Activated naive CD4-positive, alpha-beta T cell treated with anti-CD3 and anti-CD28 coated beads, Interleukin-2, amount 50 U/mL, for 24 hours (primary cell): Measurements from ENCODE around the gene MFSD1.

ENCODE experiments used
- H3K27ac Mint-ChIP-seq: one replicate; pipeline ENCODE4 v1.8.0; 2021; ENCODE audit warnings: mild to moderate bottlenecking, mixed read lengths
- H3K27me3 Mint-ChIP-seq: one replicate; pipeline ENCODE4 v1.8.0; 2021; ENCODE audit warnings: mixed read lengths
- H3K36me3 Mint-ChIP-seq: one replicate; pipeline ENCODE4 v1.8.0; 2021; ENCODE audit warnings: mixed read lengths
- H3K4me1 Mint-ChIP-seq: one replicate; pipeline ENCODE4 v1.8.0; 2021; ENCODE audit warnings: mixed read lengths
- H3K4me3 Mint-ChIP-seq: one replicate; pipeline ENCODE4 v1.8.0; 2021; ENCODE audit warnings: mild to moderate bottlenecking, mixed read lengths
- H3K9me3 Mint-ChIP-seq: one replicate; pipeline ENCODE4 v1.8.0; 2021; ENCODE audit warnings: mixed read lengths

The MFSD1 gene, protein sequence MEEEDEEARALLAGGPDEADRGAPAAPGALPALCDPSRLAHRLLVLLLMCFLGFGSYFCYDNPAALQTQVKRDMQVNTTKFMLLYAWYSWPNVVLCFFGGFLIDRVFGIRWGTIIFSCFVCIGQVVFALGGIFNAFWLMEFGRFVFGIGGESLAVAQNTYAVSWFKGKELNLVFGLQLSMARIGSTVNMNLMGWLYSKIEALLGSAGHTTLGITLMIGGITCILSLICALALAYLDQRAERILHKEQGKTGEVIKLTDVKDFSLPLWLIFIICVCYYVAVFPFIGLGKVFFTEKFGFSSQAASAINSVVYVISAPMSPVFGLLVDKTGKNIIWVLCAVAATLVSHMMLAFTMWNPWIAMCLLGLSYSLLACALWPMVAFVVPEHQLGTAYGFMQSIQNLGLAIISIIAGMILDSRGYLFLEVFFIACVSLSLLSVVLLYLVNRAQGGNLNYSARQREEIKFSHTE

DNA sequence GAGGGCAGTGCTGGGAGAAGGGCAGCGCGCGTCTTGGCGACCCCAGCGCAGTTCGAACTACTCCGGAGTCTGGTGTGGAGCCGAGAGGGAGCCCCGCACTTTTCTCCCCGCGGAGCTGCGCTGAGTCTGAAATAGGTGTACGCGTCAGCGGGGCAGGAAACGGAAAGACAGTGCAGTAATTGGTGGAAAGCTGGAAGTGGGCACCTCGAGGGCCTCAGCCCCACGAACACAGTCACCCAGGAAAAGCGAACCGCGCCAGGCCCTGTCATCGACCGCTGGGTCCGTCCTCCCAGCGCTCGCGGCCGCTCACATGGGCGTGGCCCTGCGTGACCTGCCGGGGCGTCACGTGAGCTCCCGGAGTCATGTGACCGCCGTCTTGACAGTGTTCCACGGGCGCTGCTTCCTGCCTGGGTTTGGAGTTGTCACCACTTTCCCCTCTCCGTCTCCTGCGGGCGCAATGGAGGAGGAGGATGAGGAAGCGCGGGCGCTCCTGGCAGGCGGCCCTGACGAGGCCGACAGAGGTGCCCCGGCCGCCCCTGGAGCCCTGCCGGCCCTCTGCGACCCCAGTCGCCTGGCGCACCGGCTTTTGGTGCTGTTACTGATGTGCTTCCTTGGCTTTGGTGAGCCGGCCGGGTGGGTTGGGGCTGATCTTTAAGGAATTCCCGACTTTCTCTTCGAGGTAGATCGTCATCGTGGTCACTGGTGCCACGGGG lies at the start of gene MFSD1:
TSS of gene MFSD1 (plus strand) at position 359 of the 713 bp plus-strand sequence. CDS start at position 458, 99 bp downstream.
- peaks cover 51% of the 10 kb centered on the region for H3K4me1 Mint-ChIP-seq
- H3K4me3 Mint-ChIP-seq, result peak within 1 kb of the TSS; percentile 90
- no peaks in the 10 kb centered on the region for H3K27me3 Mint-ChIP-seq
- peaks cover 2% of the 10 kb centered on the region for H3K36me3 Mint-ChIP-seq
- H3K9me3 Mint-ChIP-seq, result no peaks in the 10 kb centered on the region
- H3K27ac Mint-ChIP-seq, result peak within 1 kb of the TSS; percentile 89

DNA sequence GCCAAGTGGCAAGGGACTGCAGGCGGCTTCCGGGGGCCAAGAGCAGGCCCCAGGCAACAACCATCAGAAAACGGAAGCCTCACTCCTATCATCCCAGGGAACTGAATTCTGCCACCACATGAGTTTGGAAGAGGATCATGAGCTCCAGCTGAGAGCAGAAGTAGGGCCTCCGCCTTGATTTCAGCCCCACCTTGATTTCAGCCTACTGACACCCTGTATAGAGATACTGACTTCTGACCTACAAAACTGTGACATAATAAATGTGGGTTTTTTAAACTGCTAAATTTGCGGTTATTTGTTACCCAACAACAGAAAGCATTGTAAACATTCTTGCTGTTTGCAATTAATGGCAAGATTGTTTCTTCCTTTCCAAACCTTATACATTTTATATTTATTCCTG lies 48.0 kb upstream of the MFSD1 start:
- Mint-ChIP-seq H3K9me3 (no peaks in the 10 kb centered on the region), H3K27ac (no peak overlapping the region), H3K36me3 (peaks cover 4% of the 10 kb centered on the region)

GRCh38 chr3:158755421-158755820 lies 46.4 kb upstream of the MFSD1 start:
- Mint-ChIP-seq H3K4me1 (no peaks in the 10 kb centered on the region), H3K27me3 (no peaks in the 10 kb centered on the region), H3K4me3 (no peak overlapping the region), H3K9me3 (no peaks in the 10 kb centered on the region), H3K36me3 (no peaks in the 10 kb centered on the region), H3K27ac (no peak overlapping the region)

More for the DNA sequence above, 48.0 kb upstream of the MFSD1 start:
- Mint-ChIP-seq H3K4me1 (no peaks in the 10 kb centered on the region), H3K27me3 (no peaks in the 10 kb centered on the region), H3K4me3 (no peak overlapping the region)

DNA sequence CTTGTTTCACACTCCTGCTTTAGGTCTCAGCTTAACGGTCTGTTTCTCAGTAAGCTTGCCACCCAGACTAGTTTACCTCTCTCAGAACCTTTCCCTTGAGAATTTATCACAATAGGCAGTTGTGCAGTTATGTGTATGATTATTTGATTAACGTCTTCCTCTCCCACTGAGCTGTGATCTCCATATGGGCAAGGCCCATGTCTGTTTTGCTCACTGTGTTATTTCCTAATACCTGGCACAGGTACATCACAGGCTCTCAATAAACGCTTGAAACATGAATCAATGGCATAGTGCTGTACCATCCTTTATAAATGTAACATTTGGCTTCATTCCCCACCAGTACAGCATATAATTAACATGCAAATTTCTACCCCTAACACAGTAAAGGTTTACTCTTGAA lies 40.5 kb upstream of the MFSD1 start:
- Mint-ChIP-seq H3K4me1 (no peaks in the 10 kb centered on the region), H3K27ac (no peak overlapping the region), H3K4me3 (no peak overlapping the region), H3K27me3 (no peaks in the 10 kb centered on the region), H3K9me3 (no peaks in the 10 kb centered on the region), H3K36me3 (no peaks in the 10 kb centered on the region)

GRCh38 chr3:158762701-158763100 lies 39.2 kb upstream of the MFSD1 start:
- Mint-ChIP-seq H3K4me3 (no peak overlapping the region), H3K27ac (no peak overlapping the region), H3K9me3 (no peaks in the 10 kb centered on the region), H3K4me1 (no peaks in the 10 kb centered on the region), H3K36me3 (no peaks in the 10 kb centered on the region), H3K27me3 (no peaks in the 10 kb centered on the region)

DNA sequence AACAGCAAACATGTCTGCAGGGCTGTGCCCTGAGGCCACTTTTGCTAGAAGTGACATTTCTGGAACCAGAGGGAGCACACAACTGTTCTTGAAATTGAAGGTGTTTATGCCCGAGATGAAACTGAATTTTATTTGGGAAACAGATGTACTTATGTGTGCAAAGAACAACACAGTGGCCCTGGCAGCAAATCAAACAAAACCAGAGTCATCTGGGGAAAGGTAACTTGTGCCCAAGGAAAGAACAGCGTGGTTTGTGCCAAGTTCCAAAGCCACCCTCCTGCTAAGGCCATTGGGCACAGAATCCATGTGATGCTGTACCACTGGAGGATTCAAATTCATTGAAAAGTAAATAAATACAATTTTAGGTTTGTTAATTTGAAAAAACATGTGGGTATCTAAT lies 38.4 kb upstream of the MFSD1 start:
- no peaks in the 10 kb centered on the region for H3K4me1 Mint-ChIP-seq
- H3K4me3 Mint-ChIP-seq, result no peak overlapping the region
- H3K27ac Mint-ChIP-seq, result no peak overlapping the region
- H3K36me3 Mint-ChIP-seq, result no peaks in the 10 kb centered on the region
- no peaks in the 10 kb centered on the region for H3K9me3 Mint-ChIP-seq
- H3K27me3 Mint-ChIP-seq, result no peaks in the 10 kb centered on the region

GRCh38 chr3:158765518-158766205 lies 36.2 kb upstream of the MFSD1 start:
- no peak overlapping the region for H3K27ac Mint-ChIP-seq
- no peaks in the 10 kb centered on the region for H3K36me3 Mint-ChIP-seq
- no peak overlapping the region for H3K4me3 Mint-ChIP-seq
- no peaks in the 10 kb centered on the region for H3K9me3 Mint-ChIP-seq
- H3K27me3 Mint-ChIP-seq, result no peaks in the 10 kb centered on the region
- no peaks in the 10 kb centered on the region for H3K4me1 Mint-ChIP-seq

- no peaks in the 10 kb centered on the region for H3K27me3 Mint-ChIP-seq
- no peaks in the 10 kb centered on the region for H3K4me1 Mint-ChIP-seq
- no peaks in the 10 kb centered on the region for H3K36me3 Mint-ChIP-seq
- H3K9me3 Mint-ChIP-seq, result no peaks in the 10 kb centered on the region
- H3K27ac Mint-ChIP-seq, result no peak overlapping the region
- no peak overlapping the region for H3K4me3 Mint-ChIP-seq
Observed at GRCh38 chr3:158766364-158766763, 35.5 kb upstream of the MFSD1 start.

GRCh38 chr3:158768361-158768787 lies 33.5 kb upstream of the MFSD1 start:
- Mint-ChIP-seq H3K36me3 (no peaks in the 10 kb centered on the region), H3K27ac (no peak overlapping the region), H3K4me1 (no peaks in the 10 kb centered on the region), H3K27me3 (no peaks in the 10 kb centered on the region), H3K4me3 (no peak overlapping the region), H3K9me3 (no peaks in the 10 kb centered on the region)

GRCh38 chr3:158768881-158769543 lies 32.8 kb upstream of the MFSD1 start:
- Mint-ChIP-seq H3K36me3 (no peaks in the 10 kb centered on the region), H3K4me3 (no peak overlapping the region), H3K9me3 (no peaks in the 10 kb centered on the region), H3K4me1 (no peaks in the 10 kb centered on the region), H3K27me3 (no peaks in the 10 kb centered on the region), H3K27ac (no peak overlapping the region)

DNA sequence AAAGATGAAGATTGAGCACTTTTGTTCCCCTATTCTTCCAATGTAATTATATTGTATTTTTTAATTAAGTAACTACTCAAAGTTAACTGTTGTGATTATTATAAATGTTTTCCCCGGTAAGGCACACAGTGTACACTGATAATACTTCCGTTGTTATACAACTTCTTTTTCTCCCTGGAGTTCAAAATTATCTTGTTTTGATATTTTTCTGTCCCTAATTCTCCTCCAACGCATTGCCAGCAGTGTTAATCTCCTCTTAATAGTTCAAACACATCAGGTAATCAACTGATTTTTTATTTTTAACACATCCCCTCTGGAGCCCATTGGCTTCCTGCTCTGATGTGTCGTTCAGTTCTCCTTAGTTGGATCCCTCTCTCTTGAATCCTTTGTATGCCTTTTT lies 32.3 kb upstream of the MFSD1 start:
- Mint-ChIP-seq H3K9me3 (no peaks in the 10 kb centered on the region), H3K36me3 (no peaks in the 10 kb centered on the region), H3K4me3 (no peak overlapping the region), H3K4me1 (no peaks in the 10 kb centered on the region), H3K27ac (no peak overlapping the region), H3K27me3 (no peaks in the 10 kb centered on the region)

- Mint-ChIP-seq H3K4me1 (peaks cover under 1% of the 10 kb centered on the region), H3K4me3 (no peak overlapping the region), H3K36me3 (no peaks in the 10 kb centered on the region), H3K27ac (no peak overlapping the region), H3K27me3 (no peaks in the 10 kb centered on the region), H3K9me3 (no peaks in the 10 kb centered on the region)
Observed at GRCh38 chr3:158769952-158770740, 31.7 kb upstream of the MFSD1 start.

DNA sequence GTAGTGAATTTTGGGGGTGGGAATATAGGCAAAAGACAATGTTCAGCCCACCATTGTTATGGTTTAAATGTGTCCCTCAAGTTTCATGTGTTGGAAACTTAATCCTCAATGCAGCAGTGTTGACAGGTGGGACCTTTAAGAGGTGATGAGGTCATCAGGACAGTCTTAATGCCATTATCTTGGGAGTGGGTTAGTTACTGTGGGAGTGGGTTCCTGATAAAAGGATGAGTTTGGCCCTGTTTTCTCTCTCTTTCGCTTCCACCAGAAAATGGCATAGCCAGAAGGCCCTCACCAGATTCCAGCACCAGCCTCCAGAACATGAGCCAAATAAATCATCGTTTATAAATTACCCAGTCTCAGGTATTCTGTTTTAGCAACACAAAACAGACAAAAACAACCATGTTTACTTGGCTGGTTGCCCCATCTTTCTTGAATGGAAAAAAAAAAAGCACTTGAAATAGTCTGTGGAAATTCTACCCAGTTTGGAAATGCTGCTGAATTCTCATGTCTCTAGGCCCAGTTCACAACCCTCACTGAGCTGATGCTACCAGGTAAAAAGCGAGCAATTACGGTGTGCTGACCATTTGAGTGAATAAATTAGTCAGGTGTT lies 31.0 kb upstream of the MFSD1 start:
- peaks cover 4% of the 10 kb centered on the region for H3K4me1 Mint-ChIP-seq
- peaks cover 1% of the 10 kb centered on the region for H3K36me3 Mint-ChIP-seq
- no peaks in the 10 kb centered on the region for H3K9me3 Mint-ChIP-seq

DNA sequence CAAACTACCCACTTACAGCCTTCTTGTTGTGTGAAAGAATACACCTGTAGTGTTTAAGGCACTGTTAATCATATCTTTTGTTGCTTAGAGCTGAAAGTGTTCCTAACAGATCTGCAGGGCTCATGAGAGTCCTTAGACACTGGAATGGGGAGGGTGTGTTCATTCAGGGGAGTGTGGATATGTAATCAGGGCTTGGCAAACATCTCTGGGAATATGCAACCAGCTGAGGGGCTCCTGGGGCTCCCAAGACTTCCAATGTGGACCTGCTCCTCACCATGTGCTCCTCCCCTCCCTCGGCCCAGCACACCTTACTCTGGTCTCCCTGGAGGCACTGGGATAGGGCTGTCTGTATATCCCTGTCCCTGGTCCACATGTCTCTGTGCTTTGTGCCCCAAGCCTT lies 30.3 kb upstream of the MFSD1 start:
- H3K9me3 Mint-ChIP-seq, result no peaks in the 10 kb centered on the region
- peaks cover 1% of the 10 kb centered on the region for H3K36me3 Mint-ChIP-seq
- no peaks in the 10 kb centered on the region for H3K27me3 Mint-ChIP-seq
- no peak overlapping the region for H3K27ac Mint-ChIP-seq
- peaks cover 4% of the 10 kb centered on the region for H3K4me1 Mint-ChIP-seq
- no peak overlapping the region for H3K4me3 Mint-ChIP-seq

More for the DNA sequence above, 31.0 kb upstream of the MFSD1 start:
- Mint-ChIP-seq H3K27ac (no peak overlapping the region), H3K27me3 (no peaks in the 10 kb centered on the region), H3K4me3 (no peak overlapping the region)
